NCI-H1694 (cell line): ENCODE results near the gene NRF1.
A peak's percentile ranks its signal among the peaks of the same experiment; 100 is the strongest.

Source experiments
- DNase-seq: peaks from one replicate; lab custom pipeline; 2025; lab: John Stamatoyannopoulos, UW

NRF1 gene

DNA sequence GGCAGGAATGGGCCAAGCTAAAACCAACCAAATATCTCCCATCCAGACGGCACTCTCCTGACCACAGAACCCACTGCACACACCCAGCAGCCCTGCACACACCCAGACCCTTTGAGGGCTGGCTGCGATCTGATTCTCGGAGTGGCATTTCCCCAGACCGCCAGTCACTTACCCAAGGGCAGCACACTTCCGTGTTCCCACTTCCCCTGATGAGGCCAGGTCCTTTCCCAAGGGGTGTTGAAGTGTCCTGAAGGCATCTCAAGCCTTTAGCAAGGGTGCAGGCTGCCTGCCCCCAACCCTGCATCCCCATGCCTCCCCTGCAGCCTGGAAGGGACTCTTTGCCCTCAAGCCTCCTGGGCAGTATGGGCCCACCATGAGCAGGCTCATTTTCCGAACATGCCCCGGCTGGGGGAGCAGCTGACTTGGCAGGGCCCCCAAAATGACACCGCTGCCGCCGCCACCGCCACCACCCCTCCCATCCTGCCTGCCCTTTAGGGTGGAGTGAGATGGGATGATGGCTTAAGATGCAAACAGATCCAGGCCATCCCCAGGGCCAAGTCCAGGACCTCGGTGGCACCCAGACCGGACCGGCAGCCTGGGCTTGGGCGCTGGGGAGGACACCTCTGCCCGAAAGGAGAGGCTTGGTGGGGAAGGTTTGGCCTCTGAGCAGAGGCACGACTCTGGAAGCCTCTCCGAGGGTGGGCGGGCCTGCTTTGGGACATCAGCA is 159.8 kb downstream of the NRF1 start:
- DNase-seq: no peak

DNA sequence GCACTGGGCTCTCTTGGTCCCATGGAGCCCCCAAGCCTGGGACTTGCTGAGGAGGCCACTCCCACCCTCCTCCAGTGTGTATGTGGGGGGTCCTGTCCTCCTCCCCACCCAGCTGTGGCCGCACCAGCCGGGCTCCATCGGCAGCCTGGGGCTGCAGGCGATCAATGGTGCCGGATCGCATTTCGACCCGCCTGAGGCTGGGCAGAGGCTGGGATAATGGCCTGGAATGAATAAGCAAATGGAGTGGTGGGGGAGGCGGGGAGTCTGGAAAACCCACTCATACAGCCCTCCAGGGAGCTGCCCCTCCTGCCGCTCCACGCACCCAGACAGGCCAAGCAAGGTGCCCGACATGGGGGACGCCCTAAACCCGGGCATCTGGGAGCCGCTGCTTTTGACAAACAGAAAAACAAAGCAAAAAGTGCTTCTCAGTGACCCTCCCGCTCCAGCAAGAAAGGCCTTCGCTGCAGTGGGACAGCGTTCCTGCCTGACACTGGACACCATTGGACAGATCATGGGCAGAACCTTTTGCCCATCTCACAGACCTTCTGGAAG is 160.5 kb downstream of the NRF1 start:
- no peak for DNase-seq

DNA sequence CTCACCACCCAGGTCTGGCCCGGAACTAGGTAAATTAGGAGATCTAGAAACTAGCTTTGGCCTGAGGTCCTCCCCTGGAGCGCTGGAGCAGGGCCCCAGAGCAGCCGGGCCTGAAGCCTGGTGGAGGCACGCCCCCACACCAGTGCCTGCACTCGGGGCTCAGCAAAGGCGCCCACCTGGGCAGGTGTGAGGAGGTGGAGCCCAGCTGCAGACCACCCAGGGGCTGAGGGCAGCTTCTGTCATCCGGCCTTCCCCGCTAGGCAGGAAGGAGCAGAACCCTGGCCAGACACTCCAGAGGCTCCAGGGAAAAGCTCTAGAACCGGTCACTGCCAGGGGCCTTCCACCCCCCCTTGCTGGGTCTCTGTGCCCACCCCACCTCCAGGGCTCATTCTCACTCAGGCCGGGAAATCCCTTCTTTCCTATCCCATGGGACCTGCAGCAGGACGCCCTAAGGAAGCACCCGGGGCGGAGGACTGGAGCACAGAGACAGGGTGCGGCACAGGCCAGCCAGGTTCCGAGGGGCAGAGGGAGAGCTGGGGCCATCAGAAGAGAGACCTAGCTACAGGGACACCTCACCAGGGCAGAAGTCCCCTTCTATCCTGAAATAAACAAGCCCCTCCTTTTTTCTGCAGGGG is 161.2 kb downstream of the NRF1 start:
- no peak for DNase-seq

DNA sequence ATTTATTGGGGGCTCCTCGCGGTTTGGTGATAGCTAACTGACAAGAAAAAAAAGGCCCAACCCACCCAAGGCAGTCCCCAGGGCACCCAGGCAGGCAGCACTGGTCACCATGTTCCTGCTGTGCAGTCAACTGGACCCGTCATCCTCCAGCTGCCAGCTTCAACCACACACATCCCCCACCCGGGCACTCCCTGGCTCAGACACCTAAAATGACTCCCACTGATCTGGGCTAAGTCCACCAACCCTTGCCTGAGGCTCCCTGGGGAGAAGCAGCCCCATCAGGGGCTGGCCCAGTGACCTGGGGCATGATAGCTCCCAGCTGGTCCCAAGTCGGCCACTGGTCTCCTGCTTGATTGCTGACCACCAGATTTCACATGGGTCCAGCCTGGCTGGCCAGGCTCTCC is 161.8 kb downstream of the NRF1 start:
- DNase-seq: no peak

DNA sequence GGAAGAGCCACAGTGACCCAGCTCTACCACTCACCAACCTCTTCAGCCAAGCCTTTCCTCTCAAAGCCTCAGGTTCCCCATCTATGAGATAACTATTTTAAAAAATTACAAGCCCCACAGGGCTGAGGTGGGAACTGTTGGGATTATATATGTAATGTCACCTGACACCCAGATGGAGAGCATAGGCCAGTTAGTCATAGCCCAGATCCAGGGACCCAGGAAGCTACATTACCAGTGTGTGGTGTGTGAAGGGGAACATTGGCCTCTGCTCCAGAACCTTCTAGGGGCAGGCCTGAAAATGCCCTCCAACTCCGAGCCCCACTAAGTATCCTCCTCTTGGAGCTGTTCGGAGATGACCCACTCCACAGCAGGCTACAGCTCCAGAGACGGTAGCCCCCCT is 162.4 kb downstream of the NRF1 start:
- no peak for DNase-seq

DNA sequence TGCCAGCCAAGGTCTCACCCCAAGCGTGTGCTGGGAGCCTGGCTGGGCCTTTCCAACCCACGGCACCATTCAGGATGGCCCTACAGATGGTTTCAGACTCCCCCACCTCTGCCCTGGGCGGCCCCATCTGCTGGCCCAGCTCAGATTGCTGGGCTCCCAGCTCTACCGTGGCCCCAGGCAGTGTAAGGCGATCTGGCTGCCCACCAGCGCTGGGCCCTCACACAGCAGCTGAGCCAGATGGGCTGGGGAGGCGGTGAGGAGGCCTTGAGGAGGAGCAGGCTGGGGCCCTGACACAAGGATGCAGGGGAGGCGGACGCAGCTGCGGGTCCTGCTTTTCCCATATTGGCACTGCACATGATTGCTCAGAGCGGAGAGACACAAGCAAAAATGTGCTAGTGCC is 162.8 kb downstream of the NRF1 start:
- DNase-seq: peak; percentile 49

DNA sequence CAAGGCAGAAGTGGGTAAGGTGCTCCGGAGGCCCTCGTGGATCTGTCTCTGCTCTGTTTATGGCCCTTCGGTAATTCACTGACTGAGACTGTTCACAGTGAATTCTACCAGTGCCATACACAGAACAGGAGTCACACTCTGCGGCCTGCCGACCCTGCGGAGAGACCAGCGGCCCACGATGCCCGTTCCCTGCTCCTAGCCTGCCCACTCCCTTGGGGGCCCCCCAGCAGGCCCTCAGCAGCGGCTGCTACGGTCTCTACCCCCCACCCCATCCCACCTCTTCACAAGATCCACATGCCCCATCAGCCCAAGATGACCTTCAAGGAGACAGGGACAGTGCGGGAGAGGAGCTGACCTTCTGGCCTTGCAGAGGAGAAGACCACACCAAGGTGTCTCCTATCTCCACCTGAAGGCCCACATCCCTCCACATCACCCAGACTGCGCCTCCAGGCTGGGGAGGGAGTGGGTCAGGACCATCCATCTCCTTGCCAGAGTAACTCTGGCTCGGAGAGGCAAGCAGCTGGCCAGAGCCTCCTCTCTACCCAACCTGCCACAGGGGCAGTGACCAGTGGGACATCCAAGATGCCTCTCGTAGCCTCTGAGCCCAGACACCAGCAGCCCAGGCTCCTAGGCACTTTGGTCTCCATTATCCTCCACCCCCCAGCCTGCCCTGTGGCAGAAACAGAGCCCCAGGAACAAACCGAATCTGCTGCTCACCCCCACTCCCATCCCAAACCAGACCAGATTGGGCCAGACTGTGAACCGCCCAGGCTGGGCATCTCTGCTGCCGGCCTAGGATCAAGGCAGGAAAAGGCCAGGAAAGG is 163.6 kb downstream of the NRF1 start:
- no peak for DNase-seq

DNA sequence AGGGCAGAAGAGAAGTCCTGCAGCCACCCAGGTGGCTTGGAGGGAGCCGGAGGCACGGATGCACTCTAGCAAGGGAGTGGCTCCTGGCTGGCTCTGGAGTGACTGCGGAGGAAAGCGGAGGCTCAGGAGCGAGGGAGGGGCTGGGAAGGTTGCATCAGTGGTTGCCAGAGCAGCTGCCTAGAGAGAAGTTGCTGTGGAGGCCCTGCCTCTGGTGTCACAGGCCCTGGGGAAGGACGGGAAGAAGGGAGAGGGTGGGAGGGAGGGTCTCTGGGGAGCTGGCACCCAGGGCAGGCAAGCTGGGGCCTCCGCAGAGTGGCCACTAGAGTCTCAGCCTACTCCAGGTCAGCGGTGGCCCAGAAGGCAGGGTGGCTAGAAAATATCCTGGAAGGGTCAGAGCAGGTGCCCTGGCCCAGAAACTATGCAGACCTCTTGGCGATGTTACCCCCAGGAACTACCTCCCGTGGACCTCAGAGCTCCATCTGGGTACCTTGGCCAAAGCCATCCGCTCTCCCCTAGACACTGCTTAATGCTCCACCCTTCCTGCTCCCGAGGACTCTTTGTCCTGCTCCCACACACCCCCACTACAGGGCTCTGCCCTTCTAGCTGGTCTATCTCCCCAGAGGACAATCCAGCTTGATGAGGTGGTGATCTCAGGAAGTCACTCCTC is 164.3 kb downstream of the NRF1 start:
- no peak for DNase-seq

DNA sequence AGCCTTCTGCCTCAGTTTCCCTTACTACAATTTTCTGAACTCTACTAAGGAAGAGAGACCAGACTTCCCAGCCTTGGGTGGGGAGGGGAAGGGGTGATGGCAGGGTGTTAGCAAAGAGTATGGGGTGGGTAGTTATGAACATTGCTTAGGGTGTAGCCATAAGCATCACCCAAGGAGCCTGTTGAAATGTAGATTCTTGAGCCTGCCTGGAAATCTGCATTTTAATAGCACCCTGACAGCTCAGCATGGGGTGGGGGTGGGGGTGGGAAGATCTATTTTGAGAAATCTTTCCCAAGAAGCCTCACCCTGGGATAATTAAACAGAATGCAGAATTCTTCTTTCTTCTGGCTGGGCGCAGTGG is 164.8 kb downstream of the NRF1 start:
- no peak for DNase-seq

DNA sequence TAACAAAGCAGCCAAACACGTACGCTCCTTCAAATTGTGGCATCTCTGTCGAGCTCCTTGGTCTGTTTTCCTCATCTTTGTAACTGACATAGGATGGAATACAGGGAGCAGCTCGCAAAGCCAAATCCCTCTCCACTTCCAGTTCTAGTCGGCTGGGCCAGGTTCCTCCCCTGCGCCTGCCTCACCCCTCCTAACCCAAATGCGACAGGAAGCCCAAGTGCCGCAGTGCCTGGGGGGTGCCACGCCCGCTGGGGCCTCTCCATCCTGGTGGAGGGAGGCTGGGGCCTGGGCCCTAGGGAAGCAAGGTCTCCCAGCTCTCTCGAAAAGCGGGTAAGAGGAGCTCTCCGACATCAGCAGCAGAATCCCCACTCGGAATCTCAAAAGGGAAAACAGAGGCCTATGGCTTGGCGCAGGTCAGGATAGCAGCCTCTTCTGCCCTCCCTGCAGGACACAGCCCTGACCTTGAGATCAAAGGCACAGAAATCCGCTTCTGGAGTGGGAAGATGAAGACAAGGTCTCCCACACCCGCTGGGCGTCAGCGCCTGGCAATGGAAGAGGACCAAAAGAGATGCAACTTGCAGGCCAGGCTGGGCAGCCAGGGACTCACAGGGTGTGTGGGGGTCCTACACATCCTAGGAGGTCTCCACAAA is 165.8 kb downstream of the NRF1 start:
- no peak for DNase-seq

DNA sequence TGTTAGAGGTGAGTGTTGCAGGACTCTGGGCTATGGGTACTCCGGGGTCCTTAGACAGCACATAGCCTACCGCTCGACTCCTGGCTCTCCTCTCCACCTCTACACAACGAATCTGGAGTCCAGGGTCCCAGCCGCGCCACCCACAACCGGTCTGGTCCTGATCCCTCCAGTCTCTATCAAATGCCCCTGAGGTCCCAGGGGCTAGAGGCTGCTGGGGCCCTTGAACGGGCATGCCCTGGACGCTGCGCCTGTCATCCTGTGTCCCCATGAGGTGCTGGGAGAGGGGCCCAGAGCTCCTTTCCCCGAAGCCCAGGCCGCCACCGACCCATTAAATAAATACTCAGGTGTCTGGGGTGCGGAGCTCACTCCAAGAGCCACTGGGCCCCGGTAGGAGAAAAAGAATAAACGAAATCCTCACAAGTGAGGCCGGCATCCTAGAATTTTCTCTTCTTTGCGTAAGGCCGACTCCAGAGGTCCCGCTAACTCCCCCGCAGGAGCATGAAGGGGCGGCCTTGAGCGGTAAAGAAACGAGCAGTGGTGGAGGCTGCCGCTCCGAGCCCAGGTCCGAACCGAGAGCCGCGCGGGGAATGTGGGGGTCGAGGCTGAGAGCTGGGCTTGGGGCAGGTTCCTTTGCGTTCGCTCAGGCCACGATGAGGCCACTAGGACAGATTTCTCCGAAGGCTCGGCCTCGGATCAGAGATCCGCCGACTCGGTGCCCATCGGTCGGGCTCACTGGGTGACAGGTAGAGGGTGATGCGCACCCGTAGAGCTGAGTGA is 166.7 kb downstream of the NRF1 start:
- no peak for DNase-seq

DNA sequence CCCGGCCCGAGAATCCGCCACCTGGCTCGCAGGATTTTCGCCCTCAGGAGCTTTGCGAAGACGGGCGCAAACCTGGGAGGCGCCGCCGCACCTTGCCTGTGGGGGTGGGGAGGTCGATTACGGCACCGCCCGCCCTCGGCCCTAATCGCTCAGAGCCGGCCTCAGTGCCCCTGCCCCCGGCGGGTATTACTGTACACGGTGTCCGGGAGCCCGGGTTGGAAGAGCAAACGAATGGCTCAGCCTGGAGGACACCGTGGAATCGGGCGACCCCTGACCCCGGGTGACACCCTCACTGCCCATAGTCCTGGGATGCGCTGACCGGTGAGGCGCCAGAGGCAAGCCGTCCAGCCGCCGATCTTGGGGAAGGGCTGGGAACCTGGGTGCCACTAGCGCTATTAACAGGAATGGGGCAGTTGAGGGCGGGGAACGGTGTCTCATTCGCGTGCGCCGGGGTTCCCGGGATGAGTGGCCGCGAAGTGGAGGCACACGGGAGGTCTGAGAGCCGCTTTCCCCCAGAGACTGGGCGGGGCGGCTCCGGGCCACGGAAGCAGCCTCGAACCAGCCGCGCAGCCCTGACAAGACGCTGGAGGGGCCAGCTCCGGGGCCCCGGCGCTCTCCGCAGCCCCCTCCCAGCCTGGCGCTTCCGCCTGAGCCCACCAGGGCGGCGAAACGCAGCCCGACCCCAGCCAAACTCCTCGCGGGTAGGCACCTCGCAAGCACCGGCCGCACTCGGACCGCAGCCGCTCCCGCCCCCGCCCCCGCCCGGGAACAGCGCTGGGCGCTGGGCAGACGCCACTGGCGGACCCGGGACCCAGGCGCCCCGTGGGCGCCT is 167.5 kb downstream of the NRF1 start:
- no peak for DNase-seq

DNA sequence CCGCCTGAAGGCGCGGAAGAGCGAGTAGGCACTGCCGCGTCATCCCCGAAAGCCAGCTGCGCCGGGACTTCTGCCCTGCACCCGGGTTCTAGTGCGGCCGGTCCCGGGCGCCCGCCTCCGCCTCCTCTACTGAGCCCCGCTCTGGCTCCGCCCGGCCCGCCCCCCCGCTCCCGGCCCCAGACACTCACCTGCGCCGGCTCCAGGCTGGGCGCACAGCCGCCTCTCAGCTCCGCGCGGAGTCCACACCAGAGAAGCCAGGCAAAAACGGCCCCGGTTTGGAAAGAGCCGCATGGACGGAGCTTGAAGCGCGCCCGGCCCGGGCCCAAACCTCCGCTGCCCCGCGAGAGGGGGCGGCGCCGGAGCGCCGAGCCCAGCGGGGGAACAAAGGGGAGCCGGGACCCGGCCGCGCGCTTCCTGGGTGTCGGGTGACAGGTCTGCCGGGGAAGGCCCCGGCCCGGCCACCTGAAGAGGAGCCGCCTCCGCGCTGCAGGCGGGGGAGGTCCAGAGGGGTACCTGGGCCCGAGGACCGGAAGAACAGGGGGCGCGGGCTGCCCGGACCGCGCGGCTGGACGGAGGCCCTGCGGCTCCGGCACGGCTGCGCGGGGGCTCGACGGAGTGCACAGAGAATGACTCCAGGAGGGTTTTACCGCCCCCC is 168.2 kb downstream of the NRF1 start:
- peak; percentile 31 for DNase-seq

DNA sequence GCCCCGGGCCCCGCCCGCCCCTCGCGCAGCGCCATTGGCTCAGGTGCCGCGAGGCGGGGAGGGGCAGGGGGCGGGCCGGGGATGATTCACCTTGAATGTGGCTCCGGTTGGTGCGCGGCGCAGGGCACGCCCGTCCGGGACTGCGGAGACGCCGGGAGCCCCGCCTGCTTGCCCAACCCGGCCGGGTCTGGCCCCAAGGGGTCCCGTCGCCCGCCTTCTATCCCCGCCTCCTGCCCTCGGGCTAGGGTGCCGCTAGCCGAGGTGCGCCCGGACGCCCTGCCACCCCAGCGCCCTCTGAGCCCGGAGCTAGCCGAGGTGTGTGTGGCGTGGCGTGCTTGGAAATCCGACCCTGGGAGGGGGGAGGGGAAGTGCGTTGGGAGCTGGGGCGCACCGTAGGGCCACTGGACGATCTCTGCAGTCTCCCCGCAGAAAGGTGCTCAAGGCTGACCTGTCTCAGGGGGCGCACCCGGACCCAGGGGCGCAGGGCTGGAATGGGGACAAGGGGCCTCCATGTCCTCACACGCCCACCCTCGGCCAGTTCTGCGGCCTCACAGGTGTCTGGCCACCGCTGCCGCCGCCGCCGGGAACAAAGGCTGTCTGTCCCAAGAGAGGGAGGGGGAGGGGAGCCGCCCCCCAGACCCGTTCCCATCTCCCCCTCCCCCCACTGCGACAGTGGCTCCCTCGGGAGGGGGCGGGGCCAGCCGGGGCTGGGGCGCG is 168.9 kb downstream of the NRF1 start:
- DNase-seq: peak; percentile 71

DNA sequence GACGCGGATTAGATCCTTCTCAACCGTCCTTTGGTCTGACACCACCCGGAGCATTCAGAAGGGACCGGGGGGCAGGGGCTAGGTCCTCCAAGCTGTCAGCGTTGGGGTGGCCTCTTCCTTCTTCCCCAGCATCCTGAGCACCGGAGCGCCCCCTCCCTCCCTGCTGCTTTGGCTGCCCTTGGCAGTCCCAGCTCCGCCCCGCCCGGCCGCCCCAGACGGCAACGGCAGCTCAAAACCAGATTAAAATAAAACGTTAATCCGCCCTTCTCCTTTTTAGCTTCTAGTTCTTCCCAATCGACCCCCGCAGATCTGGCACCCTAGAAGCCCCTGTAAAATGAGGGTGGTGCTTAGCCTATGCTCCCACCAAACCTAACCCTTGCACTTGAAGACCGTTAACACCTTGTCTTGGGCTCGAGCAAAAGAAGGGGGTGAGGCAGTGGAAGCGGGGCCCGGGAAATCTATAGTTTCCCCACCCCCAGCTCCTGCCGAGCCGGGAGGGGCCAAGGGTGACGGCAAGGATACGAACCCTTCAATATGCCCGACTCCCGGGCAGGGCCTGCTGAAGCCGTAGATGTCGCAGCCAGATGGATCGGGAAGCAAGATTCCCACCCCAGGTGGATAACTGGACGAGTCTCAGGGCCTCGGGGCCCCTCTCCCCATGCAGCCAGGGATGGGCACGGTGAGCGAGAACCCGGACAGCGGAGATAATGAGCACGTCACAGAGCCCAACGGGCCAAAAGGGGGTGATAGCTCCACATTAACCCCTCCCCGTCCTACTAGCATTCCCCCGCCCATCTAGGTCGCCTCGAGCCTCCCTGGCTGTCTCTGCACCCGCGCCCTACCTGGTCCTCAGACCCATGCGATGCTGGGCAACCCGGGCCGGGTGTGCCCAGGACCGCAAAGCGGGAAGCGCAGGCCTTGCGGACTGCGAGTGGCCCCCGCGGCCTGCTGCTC is 169.7 kb downstream of the NRF1 start:
- DNase-seq: no peak

DNA sequence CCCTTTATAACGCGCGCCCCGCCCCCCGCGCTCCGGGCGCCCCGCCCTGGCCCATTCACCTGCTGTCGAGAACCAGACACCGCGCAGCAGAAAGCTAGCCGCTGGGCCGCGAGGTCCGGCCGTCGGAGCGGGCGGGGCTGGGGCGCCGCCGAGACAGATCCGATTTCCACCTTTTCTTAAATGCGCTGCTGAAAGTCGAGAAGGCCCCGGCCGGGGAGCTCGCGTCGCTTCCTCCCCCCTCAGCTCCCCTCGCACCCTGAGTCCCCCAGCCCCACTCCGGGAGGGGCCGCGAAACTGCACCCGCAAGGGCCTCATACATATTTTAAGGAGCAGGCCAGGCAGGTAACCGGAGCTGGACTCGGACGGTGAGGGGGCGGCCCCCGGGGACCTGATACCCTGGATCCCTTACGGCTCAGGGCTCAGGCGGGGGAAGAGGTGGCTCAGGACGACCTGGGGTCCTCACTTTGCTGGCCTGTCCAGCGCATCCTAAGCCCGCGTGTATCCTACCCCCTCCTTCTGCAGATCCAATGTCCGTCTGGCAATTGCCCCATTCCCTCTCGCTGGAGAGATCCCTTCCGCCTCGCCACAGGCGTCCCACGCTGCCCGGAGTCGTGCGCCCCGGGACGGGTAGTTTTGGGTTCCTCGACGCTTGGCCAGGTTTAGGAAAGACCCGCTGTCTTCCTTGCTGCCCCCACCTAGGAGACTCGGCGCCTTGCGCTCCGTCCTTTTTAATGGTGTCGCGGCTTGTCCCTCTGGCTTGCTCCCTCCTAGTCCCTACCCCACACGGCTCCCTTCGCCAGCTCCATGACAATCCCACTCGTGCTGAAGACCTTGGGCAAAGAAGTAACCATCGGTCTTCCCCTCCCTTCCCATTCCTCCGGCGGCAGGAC is 170.7 kb downstream of the NRF1 start:
- no peak for DNase-seq
